22Rv1 (cell line): Measurements from ENCODE around the gene UBQLN4.

Experiments used
- H3K27ac ChIP-seq: fragments of 450-650 bp; 2 replicates; pipeline ENCODE4 v1.5.1; 2017
- CTCF ChIP-seq: fragments of 450-650 bp; IDR thresholded peaks from 2 replicates; pipeline ENCODE4 v1.5.1; 2017; ENCODE audit warnings: mild to moderate bottlenecking
- ZFX ChIP-seq: fragments of 450-650 bp; IDR thresholded peaks from 2 replicates; pipeline ENCODE4 v1.6.1; 2017; ENCODE audit warnings: antibody characterized with exemption, borderline replicate concordance

Gene UBQLN4

GRCh38 chr1:156069490-156070455 is 16.2 kb upstream of the UBQLN4 start:
- no peak for TF ChIP-seq CTCF
- no peak for TF ChIP-seq ZFX
- no peak overlapping the region for H3K27ac ChIP-seq

GRCh38 chr1:156067262-156067661 is 13.7 kb upstream of the UBQLN4 start:
- no peak overlapping the region for H3K27ac ChIP-seq
- TF ChIP-seq CTCF (no peak), ZFX (no peak)

GRCh38 chr1:156065871-156066270 is 12.3 kb upstream of the UBQLN4 start:
- no peak overlapping the region for H3K27ac ChIP-seq

GRCh38 chr1:156065212-156065611 is 11.6 kb upstream of the UBQLN4 start:
- H3K27ac ChIP-seq: no peak overlapping the region
- no peak for TF ChIP-seq CTCF
- TF ChIP-seq ZFX: no peak

More at GRCh38 chr1:156065871-156066270, 12.3 kb upstream of the UBQLN4 start:
- no peak for TF ChIP-seq ZFX

GRCh38 chr1:156064615-156065014 is 11.0 kb upstream of the UBQLN4 start:
- no peak overlapping the region for H3K27ac ChIP-seq
- TF ChIP-seq CTCF: no peak
- TF ChIP-seq ZFX: no peak

GRCh38 chr1:156063997-156064285 is 10.3 kb upstream of the UBQLN4 start:
- TF ChIP-seq ZFX: no peak
- no peak for TF ChIP-seq CTCF
- H3K27ac ChIP-seq: no peak overlapping the region

- TF ChIP-seq ZFX (no peak), CTCF (no peak)
- H3K27ac ChIP-seq: no peak overlapping the region
These were observed 8.6 kb upstream of the UBQLN4 start for GRCh38 chr1:156062189-156062588.
